K562 (cell line): ENCODE measurements around the gene ELF1. TPM values are rescaled to one million over a fixed set of nuclear protein-coding genes. Genes with fewer than 3 reads are reported as not detected.

Experiments used
- ATAC-seq: fragments of 200-7000 bp; cut with Tn5 transposase; 3 replicates; pipeline ENCODE4 v1.9.1; 2020; ENCODE audit warnings: moderate library complexity
- BruUV-seq: library from RNA; stranded (reverse); fragments of 400-500 nt; replicated peaks from 2 replicates; lab custom pipeline; 2021; lab: Mats Ljungman, UMichigan
- CTCF ChIA-PET: fragments of 300-600 bp; formaldehyde crosslinking; extraction: SDS; loops from one replicate; lab custom pipeline; 2021; ENCODE audit warnings: low intra/inter-chr PET ratio; lab: Yijun Ruan, JAX
- POLR2A ChIA-PET: fragments of 300-600, 350-650 bp; sonication (Branson Sonifier 250); formaldehyde crosslinking; extraction: SDS; loops from one replicate; lab custom pipeline; 2021; ENCODE audit warnings: antibody characterized with exemption, inconsistent platforms; lab: Yijun Ruan, JAX
- DNase-seq, 4 experiments: peaks; one replicate each; pipeline versions ENCODE4 v3.0.0 to v3.0.0-alpha.2; 2011 to 2018; ENCODE audit warnings: low spot score in 3 of 4, mixed read lengths in 3 of 4; ENCODE audit errors: extremely low read depth in 1 of 4
- FAIRE-seq: peaks from 2 replicates; lab custom pipeline; 2011; peaks lifted over from hg19 to GRCh38; lab: Jason Lieb, UNC
- H2AFZ ChIP-seq: 2 replicates; pipeline ENCODE4 v1.6.0; 2011; ENCODE audit warnings: low read depth, low read length, control low read depth, inconsistent platforms
- H3K27ac ChIP-seq: fragments of 200-600 bp; 3 replicates; pipeline ENCODE4 v1.8.0; 2011; ENCODE audit warnings: low read depth, mild to moderate bottlenecking, control low read depth, inconsistent platforms, low read length, moderate library complexity, mixed read lengths; ENCODE audit errors: extremely low read depth
- H3K27me3 ChIP-seq, 2 experiments: fragments of 300-600 bp in 1 of 2; 2 replicates in 1 of 2; 3 replicates in 1 of 2; pipeline versions ENCODE4 v1.6.0 to v1.8.0; 2011; ENCODE audit warnings: inconsistent platforms in 2 of 2, low read length in 2 of 2, mild to moderate bottlenecking in 1 of 2, mixed read lengths in 1 of 2, moderate library complexity in 1 of 2; ENCODE audit not compliant: control insufficient read depth in 2 of 2, insufficient read depth in 2 of 2
- H3K36me3 ChIP-seq: fragments of 300-600 bp; 3 replicates; pipeline ENCODE4 v1.8.0; 2011; ENCODE audit warnings: mild to moderate bottlenecking, low read length, inconsistent platforms; ENCODE audit not compliant: control insufficient read depth, insufficient read depth
- H3K4me1 ChIP-seq, 2 experiments: fragments of 200-600 bp in 1 of 2; replicated peaks in 1 of 2; 2 replicates in 1 of 2; 3 replicates in 1 of 2; pipeline versions ENCODE4 v1.5.1 to v1.8.0; 2011; ENCODE audit warnings: inconsistent platforms in 2 of 2, low read length in 2 of 2, mild to moderate bottlenecking in 1 of 2, mixed read lengths in 1 of 2, moderate library complexity in 1 of 2; ENCODE audit not compliant: control insufficient read depth in 2 of 2, insufficient read depth in 2 of 2
- H3K4me2 ChIP-seq: 2 replicates; pipeline ENCODE4 v1.6.1; 2011; ENCODE audit warnings: low read length, control low read depth, inconsistent platforms, mixed read lengths; ENCODE audit not compliant: insufficient read depth
- H3K4me3 ChIP-seq: fragments of 200-600 bp; sonication (generic), shearing (Covaris generic); 2 replicates; pipeline ENCODE4 v1.5.1; 2016; ENCODE audit warnings: control low read depth, inconsistent platforms
- H3K79me2 ChIP-seq: fragments of 200-600 bp; 3 replicates; pipeline ENCODE4 v1.8.0; 2011; ENCODE audit warnings: low read length, inconsistent platforms; ENCODE audit not compliant: control insufficient read depth, insufficient read depth
- H3K9ac ChIP-seq, 2 experiments: 2 replicates each; pipeline versions ENCODE4 v1.6.0 to v1.6.1; 2011; ENCODE audit warnings: low read depth in 2 of 2, low read length in 2 of 2, control low read depth in 1 of 2, inconsistent platforms in 1 of 2, mild to moderate bottlenecking in 1 of 2, mixed read lengths in 1 of 2; ENCODE audit not compliant: insufficient read depth in 1 of 2
- H3K9me1 ChIP-seq: one replicate; pipeline ENCODE4 v1.6.0; 2011; ENCODE audit warnings: inconsistent platforms, mild to moderate bottlenecking, low read length, moderate library complexity; ENCODE audit not compliant: control insufficient read depth, insufficient read depth
- H3K9me3 ChIP-seq: replicated peaks from 2 replicates; pipeline ENCODE4 v1.5.1; 2011; ENCODE audit warnings: low read depth, low read length, inconsistent platforms; ENCODE audit not compliant: control insufficient read depth, insufficient read depth
- H4K20me1 ChIP-seq: replicated peaks from 2 replicates; pipeline ENCODE4 v1.6.1; 2011; ENCODE audit warnings: low read length, inconsistent platforms, mixed read lengths; ENCODE audit not compliant: control insufficient read depth, insufficient read depth
- EGR1 ChIP-seq: fragments of 450-650 bp; conservative IDR thresholded peaks from 2 replicates; pipeline ENCODE4 v1.6.1; 2017; ENCODE audit warnings: mild to moderate bottlenecking
- FOSL1 ChIP-seq: fragments of 200-800 bp; sonication (Bioruptor generic); conservative IDR thresholded peaks from 2 replicates; pipeline ENCODE4 v1.6.1; 2016; ENCODE audit warnings: missing genetic modification characterization, missing compliant biosample characterization
- KAT7 ChIP-seq: sonication (generic); formaldehyde crosslinking; IDR thresholded peaks from 2 replicates; pipeline ENCODE4 v1.8.0; 2022; ENCODE audit warnings: missing genetic modification reagents, mild to moderate bottlenecking, borderline replicate concordance
- POLR3A ChIP-seq: IDR thresholded peaks from 2 replicates; pipeline ENCODE4 v1.6.1; 2011; ENCODE audit warnings: borderline replicate concordance, mild to moderate bottlenecking, moderate library complexity; ENCODE audit not compliant: insufficient read length, insufficient read depth; ENCODE audit errors: extremely low read depth
- SOX6 ChIP-seq: fragments of 450-650 bp; IDR thresholded peaks from 2 replicates; pipeline ENCODE4 v1.6.1; 2014; ENCODE audit warnings: mild to moderate bottlenecking
- TEAD4 ChIP-seq, 2 experiments: sonication (generic) in 1 of 2; formaldehyde crosslinking in 1 of 2; IDR thresholded peaks; 2 replicates each; pipeline versions ENCODE4 v1.6.1 to v1.8.0; 2012 to 2022; ENCODE audit warnings: borderline replicate concordance in 1 of 2, inconsistent platforms in 1 of 2, low read length in 1 of 2, mild to moderate bottlenecking in 1 of 2, missing genetic modification reagents in 1 of 2
- U2AF1 ChIP-seq: fragments of 200-400 bp; formaldehyde crosslinking; optimal IDR thresholded peaks from 2 replicates; pipeline ENCODE3; 2017; ENCODE audit warnings: mild to moderate bottlenecking, low read depth, low read length, moderate library complexity
- ZBED1 ChIP-seq: IDR thresholded peaks from 2 replicates; pipeline ENCODE4 v1.6.1; 2014
- ZNF785 ChIP-seq: fragments of 250-450 bp; sonication (Bioruptor Pico); IDR thresholded peaks from 2 replicates; pipeline ENCODE4 v1.4.0; 2020; ENCODE audit warnings: mild to moderate bottlenecking
- WGBS: fragments of 100-300 bp; shearing (Covaris generic); methylation state at CpG from one replicate; pipeline ENCODE4 v1.1.6; 2016; ENCODE audit warnings: low coverage, mixed read lengths; ENCODE audit not compliant: insufficient coverage; ENCODE audit errors: missing lambda C conversion rate; 5-methylcytosine and 5-hydroxymethylcytosine counted together
- in situ Hi-C: fragments of 300-500 bp; cut with MboI; formaldehyde crosslinking; loops from 4 replicates; pipeline ENCODE4 v1.15.0; 2018; ENCODE audit warnings: inconsistent platforms, mixed read lengths
- intact Hi-C: fragments of 100-400 bp; cut with micrococcal nuclease; formaldehyde crosslinking; loops from 2 replicates; pipeline ENCODE4 v1.14.2; 2022
- polyA plus RNA-seq, 8 experiments: library from polyadenylated mRNA; depleted of rRNA in 4 of 8; stranded (reverse) in 5 of 8; unstranded in 3 of 8; fragments of >200 nt; fragmentation: Nextera tagmentation in 2 of 8; fragmentation: Illumina TruSeq in 1 of 8; extraction: Ambion mirVana in 2 of 8; extraction: Trizol in 1 of 8; gene quantifications; 2 replicates each; pipeline versions ENCODE4 v1.2.1 to v1.2.3, GENCODE V29; 2011 to 2014; ENCODE audit warnings: inconsistent platforms in 1 of 8, missing spikeins in 1 of 8
- total RNA-seq, 7 experiments: library from RNA; depleted of rRNA in 6 of 7; stranded (reverse); fragments of >200 nt in 6 of 7; fragmentation: Illumina TruSeq in 2 of 7; extraction: Trizol in 2 of 7; gene quantifications; 2 replicates each; pipeline versions ENCODE4 v1.2.1 to v1.2.3, GENCODE V29; 2011 to 2021; ENCODE audit warnings: low replicate concordance in 1 of 7
- TF ChIP-seq, protein P1 (sequence below), 2 experiments: fragments of 450-650 bp; conservative IDR thresholded peaks; 2 replicates each; pipeline ENCODE4 v1.6.1; 2017; ENCODE audit warnings: mild to moderate bottlenecking in 2 of 2, moderate library complexity in 2 of 2
- TF ChIP-seq, protein P2 (sequence below), 2 experiments: fragments of 450-650 bp in 1 of 2; sonication (generic) in 1 of 2; formaldehyde crosslinking in 1 of 2; IDR thresholded peaks; 2 replicates each; pipeline versions ENCODE4 v1.7.1 to v1.9.0; 2016 to 2022; ENCODE audit warnings: inconsistent platforms in 1 of 2, mild to moderate bottlenecking in 1 of 2, missing genetic modification reagents in 1 of 2

ELF1 gene
- total and polyA plus RNA-seq, 9 of the 15 experiments (the other 6 are each of a cell fraction or from before 2014, with no cell fraction given), result 24.7 to 54.4 (median 33.4) TPM

DNA sequence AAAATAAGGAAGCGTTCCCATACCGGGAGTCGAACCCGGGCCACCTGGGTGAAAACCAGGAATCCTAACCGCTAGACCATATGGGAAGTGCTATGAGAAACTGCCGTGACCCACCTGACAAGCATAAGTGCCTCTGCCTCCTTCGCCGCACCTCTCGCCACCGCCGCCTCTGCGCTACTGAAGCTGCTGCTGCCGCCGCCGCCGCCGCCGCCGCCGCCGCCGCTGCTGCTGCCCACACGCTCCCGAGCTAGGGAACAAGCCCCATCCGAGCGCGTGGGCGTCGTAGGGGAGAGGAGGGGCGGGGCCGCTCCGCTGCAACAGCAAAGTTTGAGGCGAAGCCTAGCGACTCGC lies 41.6 kb upstream of the ELF1 start:
- in situ Hi-C loops (loop anchor here (25.0 kb wide), 1 partner anchor 273 kb away; the partner anchor contains the start of gene SLC25A15), intact Hi-C loops (loop anchor here (1.0 to 5.0 kb wide), 5 partner anchors 43 to 252 kb away; partner anchors contain the start of genes ELF1, KBTBD6, KBTBD7 and NAA16)
- Histone ChIP-seq H3K9me1 (no peaks in the 10 kb centered on the region), H3K9ac (peak overlapping the region; percentile 94 to 98), H3K27me3 (no peaks in the 10 kb centered on the region), H3K79me2 (peaks cover 83% of the 10 kb centered on the region), H3K4me3 (peak overlapping the region; percentile 60), H3K4me2 (peak overlapping the region; percentile 88), H3K36me3 (peaks cover 17% of the 10 kb centered on the region; the same call in 1 of the 3 replicates), H4K20me1 (no peaks in the 10 kb centered on the region), H2AFZ (peak overlapping the region; percentile 99), H3K27ac (peak overlapping the region; percentile 96), H3K4me1 (peaks cover 9 to 20% of the 10 kb centered on the region in 2 experiments; a peak in 3 of 5 replicates), H3K9me3 (no peaks in the 10 kb centered on the region)
- ATAC-seq (peak; percentile 55), FAIRE-seq (no peak), DNase-seq (peak; percentile 53 to 84 (median 61))
- 3% methylated on average over 5 of the region's 35 CpGs for whole genome bisulfite sequencing
- no TSS peak for BruUV-seq
- ChIA-PET CTCF (no interaction called here), POLR2A (interaction anchor here (0.6 to 1.7 kb wide), 7 partner anchors 10 to 417 kb away, joined by 3 to 6 read pairs (median 3); no protein-coding TSS in a partner anchor)
- TF ChIP-seq KAT7 (CRISPR knock-in tag) (0 out of 2 replicates have a peak, but pooled peaks have one; percentile 15), EGR1 (peak; percentile 98), SOX6 (no peak), U2AF1 (peak; percentile 63), ZNF785 (no peak), FOSL1 (tag) (peak; percentile 9; the same call in 1 of the 2 replicates), POLR3A (peak; percentile 84), TEAD4 (IDR thresholded peaks at IDR 0.05; ENCODE audit: low read length) (peak; percentile 53; the same call in 1 of the 2 replicates), TEAD4 (CRISPR knock-in tag; IDR thresholded peaks at IDR 0.05; ENCODE audit: borderline replicate concordance) (no peak), ZBED1 (0 out of 2 replicates have a peak, but pooled peaks have one; percentile 23)
- TF ChIP-seq, protein P1, sequence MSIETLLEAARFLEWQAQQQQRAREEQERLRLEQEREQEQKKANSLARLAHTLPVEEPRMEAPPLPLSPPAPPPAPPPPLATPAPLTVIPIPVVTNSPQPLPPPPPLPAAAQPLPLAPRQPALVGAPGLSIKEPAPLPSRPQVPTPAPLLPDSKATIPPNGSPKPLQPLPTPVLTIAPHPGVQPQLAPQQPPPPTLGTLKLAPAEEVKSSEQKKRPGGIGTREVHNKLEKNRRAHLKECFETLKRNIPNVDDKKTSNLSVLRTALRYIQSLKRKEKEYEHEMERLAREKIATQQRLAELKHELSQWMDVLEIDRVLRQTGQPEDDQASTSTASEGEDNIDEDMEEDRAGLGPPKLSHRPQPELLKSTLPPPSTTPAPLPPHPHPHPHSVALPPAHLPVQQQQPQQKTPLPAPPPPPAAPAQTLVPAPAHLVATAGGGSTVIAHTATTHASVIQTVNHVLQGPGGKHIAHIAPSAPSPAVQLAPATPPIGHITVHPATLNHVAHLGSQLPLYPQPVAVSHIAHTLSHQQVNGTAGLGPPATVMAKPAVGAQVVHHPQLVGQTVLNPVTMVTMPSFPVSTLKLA (conservative IDR thresholded peaks at IDR 0.05), result peak in 1 of 2 experiments; percentile 11; a peak in 2 of 4 replicates
- TF ChIP-seq, protein P2, sequence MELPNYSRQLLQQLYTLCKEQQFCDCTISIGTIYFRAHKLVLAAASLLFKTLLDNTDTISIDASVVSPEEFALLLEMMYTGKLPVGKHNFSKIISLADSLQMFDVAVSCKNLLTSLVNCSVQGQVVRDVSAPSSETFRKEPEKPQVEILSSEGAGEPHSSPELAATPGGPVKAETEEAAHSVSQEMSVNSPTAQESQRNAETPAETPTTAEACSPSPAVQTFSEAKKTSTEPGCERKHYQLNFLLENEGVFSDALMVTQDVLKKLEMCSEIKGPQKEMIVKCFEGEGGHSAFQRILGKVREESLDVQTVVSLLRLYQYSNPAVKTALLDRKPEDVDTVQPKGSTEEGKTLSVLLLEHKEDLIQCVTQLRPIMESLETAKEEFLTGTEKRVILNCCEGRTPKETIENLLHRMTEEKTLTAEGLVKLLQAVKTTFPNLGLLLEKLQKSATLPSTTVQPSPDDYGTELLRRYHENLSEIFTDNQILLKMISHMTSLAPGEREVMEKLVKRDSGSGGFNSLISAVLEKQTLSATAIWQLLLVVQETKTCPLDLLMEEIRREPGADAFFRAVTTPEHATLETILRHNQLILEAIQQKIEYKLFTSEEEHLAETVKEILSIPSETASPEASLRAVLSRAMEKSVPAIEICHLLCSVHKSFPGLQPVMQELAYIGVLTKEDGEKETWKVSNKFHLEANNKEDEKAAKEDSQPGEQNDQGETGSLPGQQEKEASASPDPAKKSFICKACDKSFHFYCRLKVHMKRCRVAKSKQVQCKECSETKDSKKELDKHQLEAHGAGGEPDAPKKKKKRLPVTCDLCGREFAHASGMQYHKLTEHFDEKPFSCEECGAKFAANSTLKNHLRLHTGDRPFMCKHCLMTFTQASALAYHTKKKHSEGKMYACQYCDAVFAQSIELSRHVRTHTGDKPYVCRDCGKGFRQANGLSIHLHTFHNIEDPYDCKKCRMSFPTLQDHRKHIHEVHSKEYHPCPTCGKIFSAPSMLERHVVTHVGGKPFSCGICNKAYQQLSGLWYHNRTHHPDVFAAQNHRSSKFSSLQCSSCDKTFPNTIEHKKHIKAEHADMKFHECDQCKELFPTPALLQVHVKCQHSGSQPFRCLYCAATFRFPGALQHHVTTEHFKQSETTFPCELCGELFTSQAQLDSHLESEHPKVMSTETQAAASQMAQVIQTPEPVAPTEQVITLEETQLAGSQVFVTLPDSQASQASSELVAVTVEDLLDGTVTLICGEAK (IDR thresholded peaks at IDR 0.05), result peak; percentile 82
- TF ChIP-seq, protein P2 (CRISPR knock-in tag; IDR thresholded peaks at IDR 0.05), result no peak
